GM21381 (cell line): ENCODE data around the gene GPSM3.
"Not testable (repeated sequence)": the region's sequence is repeated elsewhere in the genome, so short reads cannot be mapped to it uniquely, and the experiment has no call there.

Experiments
- ATAC-seq: cut with Tn5 transposase; IDR thresholded peaks from one replicate; pipeline ENCODE4 v1.9.1; 2021; ENCODE audit warnings: mild to moderate bottlenecking, moderate library complexity; ENCODE audit not compliant: unreplicated experiment

Gene GPSM3

DNA sequence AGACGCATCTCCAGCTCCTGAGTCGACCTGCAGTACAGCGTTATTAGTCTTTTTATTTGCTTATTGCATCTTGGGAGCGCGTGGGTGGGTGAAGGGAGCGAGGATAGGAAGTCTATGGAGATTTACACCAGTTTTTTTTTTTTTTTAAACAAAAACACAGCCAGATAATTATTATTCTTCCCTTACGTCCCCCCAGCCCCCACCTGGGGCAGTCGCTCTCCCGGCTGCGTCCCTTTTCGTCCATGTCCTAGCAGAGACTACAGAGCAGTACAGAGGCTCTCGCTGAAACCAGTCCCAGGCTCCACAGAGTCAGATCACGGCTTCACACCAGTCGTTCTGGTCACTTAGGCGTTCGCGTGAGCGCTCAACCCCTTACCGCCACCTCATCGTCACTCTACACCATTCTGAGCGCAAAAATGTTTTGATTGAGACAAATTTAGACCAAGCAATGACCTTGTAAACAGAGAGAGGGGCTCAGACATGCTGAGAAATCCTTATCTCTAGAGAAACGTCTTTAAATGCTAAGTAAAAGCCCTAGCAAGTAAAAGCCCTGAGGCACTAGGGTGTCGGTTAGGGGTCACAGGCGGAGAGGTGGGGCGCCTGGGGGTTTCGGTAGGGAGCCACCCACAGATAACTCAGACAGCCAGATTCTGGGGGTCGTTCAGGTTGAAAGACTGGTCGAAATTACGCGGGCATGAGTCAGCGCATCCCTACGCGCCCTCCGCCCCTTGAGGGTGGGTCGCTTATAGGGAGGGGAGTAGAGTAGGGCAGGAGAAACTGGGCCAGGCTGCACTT is 39.5 kb downstream of the GPSM3 start:
- ATAC-seq, result no peak

DNA sequence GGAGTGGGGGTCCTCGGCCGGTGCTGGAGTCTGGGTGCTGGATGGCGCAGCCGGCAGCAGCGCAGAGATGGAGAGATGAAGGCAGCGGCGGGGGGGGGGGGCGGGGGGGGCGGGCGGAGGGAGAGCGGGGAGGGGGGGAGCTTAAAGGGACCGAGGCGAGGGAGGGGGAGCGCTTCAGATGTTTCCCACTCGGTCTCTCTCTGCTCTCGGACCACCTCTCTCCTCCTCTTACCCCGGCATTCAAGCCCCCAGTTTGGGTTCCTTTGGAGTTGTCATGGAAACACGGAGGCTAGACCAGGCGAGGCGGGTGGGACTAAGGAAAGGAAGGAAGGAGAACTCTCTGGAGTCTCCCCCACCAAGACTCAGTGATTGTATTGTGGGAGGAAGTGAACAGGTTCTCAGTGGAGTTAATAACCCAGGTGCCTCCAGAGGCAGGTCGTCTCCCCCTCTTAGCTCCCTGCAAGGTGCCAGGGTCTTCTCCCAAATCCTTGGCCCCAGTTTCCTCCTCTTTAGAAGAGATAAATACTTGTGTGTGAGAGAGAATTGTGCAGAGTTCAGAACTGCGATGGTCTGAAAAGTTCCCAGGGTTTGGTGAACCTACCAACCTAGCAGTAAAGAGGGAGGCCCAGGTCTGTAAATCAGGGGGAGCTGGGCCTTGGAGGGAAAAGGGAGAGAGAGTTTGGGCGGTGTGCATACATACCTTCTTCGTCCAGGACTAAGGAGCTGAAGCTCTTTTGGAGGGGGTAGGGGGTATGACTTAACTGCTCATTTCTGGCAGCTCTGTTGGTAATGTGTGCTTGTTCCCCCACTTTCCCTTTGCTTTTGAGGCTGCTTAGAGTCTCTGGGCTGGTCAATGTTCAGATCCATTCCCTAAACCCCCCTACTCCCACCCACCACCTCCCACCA is 40.3 kb downstream of the GPSM3 start, which contains the start of gene PRRT1:
TSS of gene PRRT1 (minus strand) at position 77 of the 906 bp plus-strand sequence. CDS start 112 bp downstream, outside the sequence.
- ATAC-seq, result no peak

DNA sequence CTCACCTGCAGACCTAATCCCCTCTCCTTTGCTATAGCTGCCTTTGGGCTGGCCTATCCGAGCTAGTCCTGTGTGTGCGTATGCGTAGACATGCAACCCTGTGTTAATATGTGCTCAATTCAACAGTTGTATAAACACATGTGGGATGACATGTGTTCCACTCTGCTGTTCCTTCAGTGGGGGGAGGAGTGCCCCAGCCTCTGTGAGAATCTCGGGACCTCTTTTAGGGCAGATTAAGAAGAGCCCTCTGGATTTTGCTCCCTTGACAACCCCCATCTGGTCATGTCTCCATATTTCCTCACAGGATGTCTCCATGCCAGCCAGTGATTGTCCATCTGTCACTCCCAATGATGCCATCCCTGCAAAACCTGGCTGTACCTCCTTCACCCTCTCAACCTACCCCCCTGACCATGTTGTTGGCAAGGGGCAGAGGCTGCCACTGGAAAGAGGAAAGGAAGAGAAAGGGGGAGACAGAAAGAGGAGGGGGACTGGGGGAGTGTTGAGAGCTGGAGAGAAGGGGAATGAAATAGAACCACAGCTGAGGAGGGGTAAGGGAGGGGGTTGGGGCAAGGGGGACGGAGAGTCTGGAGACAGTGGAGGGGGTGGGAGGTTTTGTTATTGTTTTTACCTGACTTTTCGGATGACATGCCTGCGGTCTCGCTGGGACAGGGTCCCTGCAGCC is 41.1 kb downstream of the GPSM3 start:
- ATAC-seq, result no peak

DNA sequence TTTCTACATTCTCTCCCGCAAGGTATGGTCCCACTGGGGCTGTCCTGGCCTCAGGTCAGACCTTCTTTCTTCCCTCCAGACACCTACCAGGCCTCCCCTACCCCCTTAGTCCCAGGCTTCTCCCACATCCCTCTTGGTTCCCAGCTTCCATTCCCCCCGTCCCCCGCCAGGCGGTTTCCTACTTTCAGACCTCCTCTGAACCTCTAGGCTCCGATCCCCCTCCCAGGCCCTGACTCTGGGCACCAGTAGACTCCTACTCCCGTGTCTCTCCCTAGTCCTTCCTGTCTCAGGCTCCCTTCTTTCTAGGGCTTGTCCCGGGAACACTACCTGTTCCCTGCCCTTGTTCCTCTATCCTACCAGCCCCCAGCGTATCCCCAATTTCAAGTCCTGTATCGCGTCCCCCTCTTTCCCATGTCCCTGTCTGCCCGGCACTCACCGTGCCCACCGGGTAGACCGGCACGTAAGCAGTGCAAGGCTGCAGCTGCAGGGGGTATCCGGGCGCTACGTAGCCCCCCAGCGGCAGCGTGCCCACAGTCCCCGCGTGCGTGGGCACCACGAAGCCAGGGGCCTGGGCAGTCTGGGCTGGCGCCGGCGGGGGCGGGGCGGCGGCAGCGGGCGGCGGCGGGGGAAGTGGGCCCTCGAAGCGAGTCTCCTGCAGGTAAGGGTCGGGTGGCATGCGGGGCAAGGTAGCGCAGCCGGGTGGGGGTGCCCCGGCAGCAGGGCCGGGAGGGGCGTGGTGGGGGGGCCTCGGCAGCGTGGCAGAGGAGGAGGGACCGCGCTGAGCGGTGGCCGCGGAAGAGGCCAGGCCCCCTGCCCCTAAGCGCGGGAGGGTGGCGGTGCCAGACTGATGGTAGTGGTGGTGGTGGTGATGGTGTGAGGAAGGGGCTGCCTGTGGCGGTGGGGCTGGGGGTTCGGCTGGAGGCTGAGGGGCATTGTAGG is 42.2 kb downstream of the GPSM3 start:
- no peak for ATAC-seq

DNA sequence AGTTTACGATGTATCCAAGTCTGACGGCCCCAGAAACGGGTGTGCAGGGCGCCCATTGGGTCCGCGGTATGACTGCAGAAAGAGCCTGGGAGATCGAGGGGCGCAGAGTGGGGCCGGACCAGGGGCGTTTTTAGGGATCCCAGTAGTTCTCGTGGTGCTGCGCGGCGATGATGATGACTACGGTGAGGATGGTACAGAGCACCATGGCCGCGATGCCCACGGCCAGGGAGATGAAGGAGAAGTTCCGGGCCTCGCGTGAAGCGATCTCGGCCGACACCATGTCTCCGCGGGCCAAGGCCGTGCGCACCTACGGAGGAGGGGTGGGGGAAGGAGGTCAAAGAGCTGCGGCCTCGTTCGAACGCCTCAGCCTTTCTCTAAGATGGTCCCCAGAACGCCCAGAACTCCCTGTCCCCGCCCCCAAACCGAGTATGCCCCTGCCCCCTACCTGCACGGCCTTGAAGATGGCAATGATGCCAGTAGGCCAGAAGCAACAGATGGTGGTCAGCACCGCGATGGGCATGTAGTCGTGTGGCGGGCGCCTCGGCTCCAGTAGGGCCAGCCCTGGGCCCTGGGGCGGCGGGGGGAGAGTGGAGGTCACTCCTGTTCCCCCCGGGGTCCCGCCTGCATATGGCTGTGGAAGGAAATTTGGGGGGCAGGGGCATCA is 43.2 kb downstream of the GPSM3 start:
- ATAC-seq, result no peak

DNA sequence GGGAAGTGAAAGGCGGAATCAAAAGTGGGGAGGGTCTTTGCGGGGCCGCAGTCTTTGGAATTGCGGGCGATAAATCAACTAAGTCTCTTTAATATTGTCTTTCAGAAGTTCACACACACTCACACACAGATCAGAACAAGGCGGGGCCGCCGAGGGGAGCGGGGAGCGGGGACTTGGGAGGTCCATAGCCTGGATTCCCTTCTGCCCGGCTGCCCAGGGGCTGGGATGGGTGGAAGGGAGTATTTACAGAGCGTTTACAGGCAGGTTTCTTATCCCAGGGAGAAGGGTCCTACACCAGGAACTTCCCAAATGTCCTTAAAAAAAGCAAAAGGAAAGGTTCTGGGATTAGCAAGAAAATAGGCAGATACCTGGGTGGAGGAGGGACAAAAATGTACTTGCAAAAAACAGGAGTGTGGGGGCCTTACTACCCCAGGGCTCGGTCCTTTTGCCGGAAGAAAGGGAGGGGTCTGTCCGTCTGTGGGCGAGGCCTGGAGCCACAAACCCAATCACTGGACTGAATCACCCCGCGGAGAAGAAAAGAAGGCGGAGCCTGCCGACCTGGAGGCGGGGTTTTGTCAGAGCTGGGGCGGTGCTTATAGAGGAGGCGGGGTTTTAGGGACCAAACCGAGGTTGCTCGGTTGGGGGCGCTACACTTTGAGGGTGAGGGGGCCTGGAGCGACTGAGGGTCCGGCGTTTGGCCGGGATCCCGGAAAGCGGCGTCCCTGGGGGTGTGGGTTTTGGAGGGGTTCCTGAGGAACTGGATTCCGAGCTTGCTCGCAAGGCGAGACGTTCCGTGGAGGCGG is 44.0 kb downstream of the GPSM3 start:
- ATAC-seq, result no peak

DNA sequence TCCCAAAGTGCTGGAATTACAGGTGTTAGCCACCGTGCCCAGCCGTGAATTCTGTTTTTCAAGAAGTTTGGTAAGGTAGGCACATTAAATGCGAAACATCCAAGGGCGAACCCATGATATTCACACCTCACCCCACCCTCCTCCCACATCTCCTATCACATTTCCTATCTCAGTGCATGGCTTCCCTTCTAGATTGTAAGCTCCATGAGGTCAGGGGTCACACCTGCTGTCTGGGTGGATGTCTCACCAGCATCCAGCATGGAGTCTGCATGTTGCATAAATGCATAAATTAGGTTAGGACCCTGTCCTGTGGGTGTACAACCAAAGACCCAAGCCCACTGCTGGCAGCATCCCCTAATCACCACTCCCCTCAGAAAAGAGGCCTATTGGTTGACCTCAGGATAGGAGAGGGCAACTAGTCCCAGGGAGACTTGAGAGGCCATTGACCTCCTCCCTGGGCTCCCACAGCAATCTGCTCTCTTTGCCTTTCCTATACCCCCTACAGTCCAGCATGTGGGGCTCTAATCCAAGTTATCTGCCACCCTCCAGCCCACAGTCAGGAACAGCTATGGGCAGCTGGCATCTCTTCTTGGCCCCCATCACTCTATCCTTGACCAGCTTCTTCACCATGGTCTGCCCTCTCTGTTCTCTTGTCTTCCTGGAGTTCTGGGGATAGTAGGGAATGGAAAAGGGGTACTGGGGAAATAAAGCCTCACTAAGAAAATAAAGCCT is 44.9 kb downstream of the GPSM3 start:
- no peak for ATAC-seq

DNA sequence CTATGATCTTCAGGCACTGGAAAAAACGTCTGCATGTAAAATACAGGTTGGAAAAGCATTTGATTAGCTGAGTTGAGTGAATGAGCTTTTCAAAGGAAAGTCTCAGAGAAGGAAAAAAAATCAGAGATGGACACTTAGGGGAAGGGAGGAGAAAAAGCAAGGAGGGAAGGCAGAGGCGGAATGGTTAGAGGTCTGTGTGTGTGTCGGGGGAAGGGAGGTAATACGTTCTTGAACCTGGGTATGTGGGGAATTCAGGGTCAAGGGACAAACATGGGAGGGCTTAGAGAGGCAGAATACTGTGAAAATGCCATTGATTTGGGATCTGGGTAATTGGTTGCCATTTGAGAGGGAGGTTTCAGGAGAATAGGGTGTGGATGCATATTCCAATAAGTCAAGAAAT is 45.8 kb downstream of the GPSM3 start:
- ATAC-seq, result no peak

DNA sequence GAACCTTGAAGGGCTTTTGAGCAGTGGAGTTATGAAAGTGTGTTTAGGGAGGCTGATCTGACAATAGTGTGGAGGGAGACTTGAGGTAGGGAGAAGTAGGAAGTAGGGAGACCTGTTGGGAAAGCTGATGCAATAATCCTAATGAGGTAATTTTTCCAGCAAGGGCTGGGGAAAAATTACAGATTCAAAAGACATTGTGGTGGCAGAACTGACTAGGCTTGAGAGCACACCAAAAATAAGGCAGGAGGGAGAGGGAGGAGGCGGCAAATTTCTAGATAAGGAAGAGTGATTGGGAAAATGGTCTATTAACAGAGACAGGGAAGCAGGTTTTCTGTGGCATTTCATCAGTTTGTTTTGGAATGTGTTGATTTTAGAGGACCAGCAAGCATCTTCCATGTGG is 46.2 kb downstream of the GPSM3 start:
- no peak for ATAC-seq

DNA sequence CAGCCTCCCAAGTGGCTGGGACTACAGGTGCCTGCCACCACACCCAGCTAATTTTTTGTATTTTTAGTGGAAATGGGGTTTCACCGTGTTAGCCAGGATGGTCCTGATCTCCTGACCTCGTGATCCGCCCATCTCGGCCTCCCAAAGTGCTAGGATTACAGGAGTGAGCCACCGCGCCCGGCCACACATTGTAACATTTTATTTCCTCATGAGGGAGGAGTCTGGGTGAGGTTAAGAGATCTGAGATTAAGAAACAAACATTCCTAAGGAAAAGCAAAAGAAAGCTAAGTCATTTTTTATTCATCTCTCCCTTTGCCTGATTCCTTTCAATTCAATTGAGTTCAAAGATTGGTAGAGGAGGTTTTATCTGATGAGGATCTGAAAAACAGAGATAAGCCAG is 48.2 kb downstream of the GPSM3 start:
- not testable (repeated sequence) for ATAC-seq
